Right lobe of liver (tissue), 6 donors: ENCODE results near the gene RSBN1L. TPM values are rescaled to one million over a fixed set of nuclear protein-coding genes. Genes with fewer than 3 reads are reported as not detected.

Source experiments
- ATAC-seq, 4 donors: fragments of 200-7000 bp; cut with Tn5 transposase; one replicate each; pipeline ENCODE4 v1.9.1; 2020; ENCODE audit warnings: mild to moderate bottlenecking in 4 of 4, moderate library complexity in 4 of 4
- DNase-seq, 3 donors: peaks; one replicate each; pipeline ENCODE4 v3.0.0-alpha.2; 2020
- H3K27ac ChIP-seq, 3 donors: fragments of 200-600 bp; one replicate each; pipeline ENCODE4 v1.8.0; 2022
- H3K27me3 ChIP-seq, 2 donors: fragments of 200-600 bp; one replicate each; pipeline ENCODE4 v1.8.0; 2022
- H3K36me3 ChIP-seq, 4 donors: fragments of 200-600 bp; sonication (generic) in 1 of 4; one replicate each; pipeline versions ENCODE4 v1.5.1 to v1.8.0; 2017 to 2022; ENCODE audit warnings: control low read depth in 1 of 4
- H3K4me1 ChIP-seq, 4 donors: fragments of 200-600 bp; sonication (generic) in 1 of 4; one replicate each; pipeline versions ENCODE4 v1.5.1 to v1.8.0; 2017 to 2022; ENCODE audit warnings: control low read depth in 1 of 4
- H3K4me3 ChIP-seq, 3 donors: fragments of 200-600 bp; one replicate each; pipeline ENCODE4 v1.8.0; 2022
- H3K9me3 ChIP-seq, 4 donors: fragments of 200-600 bp; sonication (generic) in 1 of 4; one replicate each; pipeline versions ENCODE4 v1.5.1 to v1.8.0; 2017 to 2022; ENCODE audit warnings: control low read depth in 1 of 4
- POLR2A ChIP-seq: fragments of 450-650 bp; IDR thresholded peaks from one replicate; pipeline ENCODE4 v1.6.1; 2017; ENCODE audit warnings: antibody characterized with exemption, mild to moderate bottlenecking
- WGBS: methylation state at CpG from one replicate; pipeline ENCODE4 v1.1.6; 2018; ENCODE audit warnings: low coverage, low lambda C conversion rate; ENCODE audit not compliant: insufficient coverage; ENCODE audit errors: missing lambda C conversion rate; 5-methylcytosine and 5-hydroxymethylcytosine counted together
- intact Hi-C, 2 donors: fragments of 100-400 bp; cut with DNase I; formaldehyde crosslinking; loops; one replicate each; pipeline versions ENCODE4 v1.11.2 to v1.14.1; 2022
- total RNA-seq, 6 experiments: library from RNA; depleted of rRNA in 2 of 6; stranded (reverse); fragments of >200 nt in 2 of 6; fragmentation: NEBNext Ultra II Directional in 3 of 6; extraction: Animal tissue kit (Norgen Biotek cat#: 25700) in 3 of 6; gene quantifications; one replicate each; pipeline versions ENCODE4 v1.1.0 to v1.2.4, GENCODE V29; 2016 to 2023
- TF ChIP-seq, protein P1 (sequence below), 4 donors: fragments of 200-600 bp in 3 of 4; fragments of 450-650 bp in 1 of 4; IDR thresholded peaks; one replicate each; pipeline versions ENCODE4 v1.5.1 to v1.8.0; 2016 to 2022; ENCODE audit warnings: antibody characterized with exemption in 4 of 4, mild to moderate bottlenecking in 2 of 4
- donor health status: DM: no; HTN: yes; CAD: no.
- donor health status: DM: no; HTN: no; CAD: no.
- donor health status: DM: no; HTN: no; CAD: no.
- donor health status: DM: no; HTN: yes; CAD: no.
- donor health status: DM: no; HTN: yes; CAD: no.

The RSBN1L gene
- total RNA-seq, 6 experiments from 2014 or later = 8.2 to 10.4 (median 8.8) TPM

DNA sequence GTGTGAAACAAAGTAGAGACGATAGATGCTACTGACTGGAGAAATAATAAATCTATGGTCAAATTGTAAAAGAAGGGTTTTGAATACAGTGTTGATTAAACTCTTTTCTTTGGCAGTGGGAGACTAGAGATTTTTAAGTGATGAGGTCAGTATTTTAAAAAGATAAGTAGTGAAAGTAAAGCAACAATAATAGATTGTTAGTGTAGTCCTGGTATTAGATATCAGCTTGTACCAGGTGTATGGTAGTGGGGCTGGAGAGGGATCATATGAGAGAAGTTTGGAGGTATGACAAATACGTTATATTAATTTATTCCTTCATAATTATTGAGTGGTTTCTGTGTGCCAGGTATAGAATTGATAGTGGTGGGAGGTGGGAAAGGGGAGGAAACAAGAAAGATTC lies 127.5 kb downstream of the RSBN1L start:
- H3K27ac ChIP-seq = no peak overlapping the region
- intact Hi-C loops = no loop called here
- ATAC-seq = no peak

GRCh38 chr7:77824636-77825035 lies 128.4 kb downstream of the RSBN1L start:
- 90% methylated on average over 5 of the region's 5 CpGs for WGBS
- H3K4me3 ChIP-seq = no peak overlapping the region
- ATAC-seq (no peak), DNase-seq (no peak)
- no peak for TF ChIP-seq POLR2A
- TF ChIP-seq, protein P1, sequence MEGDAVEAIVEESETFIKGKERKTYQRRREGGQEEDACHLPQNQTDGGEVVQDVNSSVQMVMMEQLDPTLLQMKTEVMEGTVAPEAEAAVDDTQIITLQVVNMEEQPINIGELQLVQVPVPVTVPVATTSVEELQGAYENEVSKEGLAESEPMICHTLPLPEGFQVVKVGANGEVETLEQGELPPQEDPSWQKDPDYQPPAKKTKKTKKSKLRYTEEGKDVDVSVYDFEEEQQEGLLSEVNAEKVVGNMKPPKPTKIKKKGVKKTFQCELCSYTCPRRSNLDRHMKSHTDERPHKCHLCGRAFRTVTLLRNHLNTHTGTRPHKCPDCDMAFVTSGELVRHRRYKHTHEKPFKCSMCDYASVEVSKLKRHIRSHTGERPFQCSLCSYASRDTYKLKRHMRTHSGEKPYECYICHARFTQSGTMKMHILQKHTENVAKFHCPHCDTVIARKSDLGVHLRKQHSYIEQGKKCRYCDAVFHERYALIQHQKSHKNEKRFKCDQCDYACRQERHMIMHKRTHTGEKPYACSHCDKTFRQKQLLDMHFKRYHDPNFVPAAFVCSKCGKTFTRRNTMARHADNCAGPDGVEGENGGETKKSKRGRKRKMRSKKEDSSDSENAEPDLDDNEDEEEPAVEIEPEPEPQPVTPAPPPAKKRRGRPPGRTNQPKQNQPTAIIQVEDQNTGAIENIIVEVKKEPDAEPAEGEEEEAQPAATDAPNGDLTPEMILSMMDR (IDR thresholded peaks at IDR 0.05) = no peak
- H3K4me1 ChIP-seq = no peaks in the 10 kb centered on the region
- intact Hi-C loops = no loop called here
- no peak overlapping the region for H3K27ac ChIP-seq
- H3K27me3 ChIP-seq = no peaks in the 10 kb centered on the region
- H3K36me3 ChIP-seq = no peaks in the 10 kb centered on the region
- peaks cover 0 to 8% (median 2%) of the 10 kb centered on the region in 4 donors for H3K9me3 ChIP-seq

More for the DNA sequence above, 127.5 kb downstream of the RSBN1L start:
- DNase-seq = no peak
- H3K27me3 ChIP-seq = no peaks in the 10 kb centered on the region
- H3K9me3 ChIP-seq = peaks cover 0 to 8% (median 2%) of the 10 kb centered on the region in 4 donors
- 80% methylated on average over 2 of the region's 2 CpGs for WGBS
- H3K36me3 ChIP-seq = no peaks in the 10 kb centered on the region
- H3K4me3 ChIP-seq = no peak overlapping the region
- TF ChIP-seq POLR2A = no peak
- TF ChIP-seq, protein P1 (IDR thresholded peaks at IDR 0.05) = no peak
- no peaks in the 10 kb centered on the region for H3K4me1 ChIP-seq

- H3K9me3 ChIP-seq = peaks cover 0 to 8% (median 2%) of the 10 kb centered on the region in 4 donors
- no peaks in the 10 kb centered on the region for H3K27me3 ChIP-seq
- no peak for DNase-seq
- intact Hi-C loops = no loop called here
- H3K36me3 ChIP-seq = no peaks in the 10 kb centered on the region
- TF ChIP-seq, protein P1 (IDR thresholded peaks at IDR 0.05) = no peak
- TF ChIP-seq POLR2A = no peak
- H3K27ac ChIP-seq = no peak overlapping the region
- 83% methylated on average over 2 of the region's 3 CpGs for WGBS
- no peak overlapping the region for H3K4me3 ChIP-seq
- peak in 1 of 4 donors; percentile 27 for ATAC-seq
- no peaks in the 10 kb centered on the region for H3K4me1 ChIP-seq
Observed at GRCh38 chr7:77825131-77825530, 128.9 kb downstream of the RSBN1L start.

- 76% methylated on average over 2 of the region's 2 CpGs for WGBS
- ATAC-seq (no peak), DNase-seq (no peak)
- Histone ChIP-seq H3K9me3 (peaks cover 0 to 3% (median 0%) of the 10 kb centered on the region in 4 donors), H3K27me3 (no peaks in the 10 kb centered on the region), H3K4me1 (no peaks in the 10 kb centered on the region), H3K27ac (no peak overlapping the region), H3K4me3 (no peak overlapping the region), H3K36me3 (no peaks in the 10 kb centered on the region)
- intact Hi-C loops = no loop called here
- TF ChIP-seq POLR2A = no peak
- TF ChIP-seq, protein P1 (IDR thresholded peaks at IDR 0.05) = no peak
Observed at GRCh38 chr7:77826300-77826699, 130.0 kb downstream of the RSBN1L start.

DNA sequence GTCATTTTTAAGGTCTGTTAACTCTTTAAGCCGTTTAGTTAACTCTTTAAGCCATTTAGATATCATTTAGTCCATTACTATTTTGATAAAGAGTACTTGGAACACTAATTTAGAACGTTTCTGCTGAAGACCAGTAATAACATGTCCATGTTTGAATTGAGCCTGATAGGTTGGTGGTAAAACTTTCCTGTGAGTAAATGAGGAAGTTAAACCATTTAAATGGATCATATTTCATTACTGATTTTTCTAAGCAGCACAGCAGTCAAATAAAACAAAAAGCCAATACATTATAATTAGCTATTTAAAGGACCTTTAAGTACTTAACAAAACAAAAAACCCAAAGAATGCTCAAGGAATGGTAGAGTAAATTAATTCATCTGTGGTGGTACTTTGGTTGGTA lies 131.7 kb downstream of the RSBN1L start:
- H3K4me3 ChIP-seq = no peak overlapping the region
- no peaks in the 10 kb centered on the region for H3K27me3 ChIP-seq
- no peak for ATAC-seq
- H3K4me1 ChIP-seq = no peaks in the 10 kb centered on the region
- TF ChIP-seq POLR2A = no peak
- TF ChIP-seq, protein P1 (IDR thresholded peaks at IDR 0.05) = no peak
- no peak for DNase-seq
- WGBS = 64% methylated on average over 2 of the region's 2 CpGs
- intact Hi-C loops = no loop called here
- no peaks in the 10 kb centered on the region for H3K36me3 ChIP-seq
- peaks cover 0 to 3% (median 0%) of the 10 kb centered on the region in 4 donors for H3K9me3 ChIP-seq
- H3K27ac ChIP-seq = no peak overlapping the region
